ENCODE data around the gene RAD18. TPM values are rescaled to one million over a fixed set of nuclear protein-coding genes. Genes with fewer than 3 reads are reported as not detected.

The RAD18 gene
- total and polyA plus RNA-seq, 8 donors, result 10.2 to 16.8 (median 13.1) TPM

GRCh38 chr3:8853081-8853480, 110.2 kb downstream of the RAD18 start:
- no peak overlapping the region for H3K4me3 ChIP-seq
- H3K36me3 ChIP-seq, result no peaks in the 10 kb centered on the region
- TF ChIP-seq, protein P1, sequence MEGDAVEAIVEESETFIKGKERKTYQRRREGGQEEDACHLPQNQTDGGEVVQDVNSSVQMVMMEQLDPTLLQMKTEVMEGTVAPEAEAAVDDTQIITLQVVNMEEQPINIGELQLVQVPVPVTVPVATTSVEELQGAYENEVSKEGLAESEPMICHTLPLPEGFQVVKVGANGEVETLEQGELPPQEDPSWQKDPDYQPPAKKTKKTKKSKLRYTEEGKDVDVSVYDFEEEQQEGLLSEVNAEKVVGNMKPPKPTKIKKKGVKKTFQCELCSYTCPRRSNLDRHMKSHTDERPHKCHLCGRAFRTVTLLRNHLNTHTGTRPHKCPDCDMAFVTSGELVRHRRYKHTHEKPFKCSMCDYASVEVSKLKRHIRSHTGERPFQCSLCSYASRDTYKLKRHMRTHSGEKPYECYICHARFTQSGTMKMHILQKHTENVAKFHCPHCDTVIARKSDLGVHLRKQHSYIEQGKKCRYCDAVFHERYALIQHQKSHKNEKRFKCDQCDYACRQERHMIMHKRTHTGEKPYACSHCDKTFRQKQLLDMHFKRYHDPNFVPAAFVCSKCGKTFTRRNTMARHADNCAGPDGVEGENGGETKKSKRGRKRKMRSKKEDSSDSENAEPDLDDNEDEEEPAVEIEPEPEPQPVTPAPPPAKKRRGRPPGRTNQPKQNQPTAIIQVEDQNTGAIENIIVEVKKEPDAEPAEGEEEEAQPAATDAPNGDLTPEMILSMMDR (IDR thresholded peaks at IDR 0.05), result no peak
- H3K27ac ChIP-seq, result no peak overlapping the region
- DNase-seq (no peak), ATAC-seq (no peak)
- H3K27me3 ChIP-seq, result no peaks in the 10 kb centered on the region
- H3K4me1 ChIP-seq, result no peaks in the 10 kb centered on the region
- H3K9me3 ChIP-seq, result no peaks in the 10 kb centered on the region
- intact Hi-C loops (cut with DNase I), result no loop called here

GRCh38 chr3:8852511-8852910, 110.8 kb downstream of the RAD18 start:
- TF ChIP-seq, protein P1 (IDR thresholded peaks at IDR 0.05), result no peak
- ATAC-seq, result no peak

GRCh38 chr3:8851703-8852102, 111.6 kb downstream of the RAD18 start:
- no peak overlapping the region for H3K27ac ChIP-seq
- H3K36me3 ChIP-seq, result no peaks in the 10 kb centered on the region
- ATAC-seq (peak; percentile 50), DNase-seq (no peak)
- TF ChIP-seq, protein P1 (IDR thresholded peaks at IDR 0.05), result no peak
- no peaks in the 10 kb centered on the region for H3K27me3 ChIP-seq
- no peak overlapping the region for H3K4me3 ChIP-seq
- intact Hi-C loops (cut with DNase I), result no loop called here
- H3K9me3 ChIP-seq, result no peaks in the 10 kb centered on the region
- no peaks in the 10 kb centered on the region for H3K4me1 ChIP-seq

More at GRCh38 chr3:8852511-8852910, 110.8 kb downstream of the RAD18 start:
- Histone ChIP-seq H3K36me3 (no peaks in the 10 kb centered on the region), H3K9me3 (no peaks in the 10 kb centered on the region), H3K27me3 (no peaks in the 10 kb centered on the region), H3K4me3 (no peak overlapping the region), H3K4me1 (no peaks in the 10 kb centered on the region), H3K27ac (no peak overlapping the region)
- DNase-seq, result no peak
- intact Hi-C loops (cut with DNase I), result no loop called here

DNA sequence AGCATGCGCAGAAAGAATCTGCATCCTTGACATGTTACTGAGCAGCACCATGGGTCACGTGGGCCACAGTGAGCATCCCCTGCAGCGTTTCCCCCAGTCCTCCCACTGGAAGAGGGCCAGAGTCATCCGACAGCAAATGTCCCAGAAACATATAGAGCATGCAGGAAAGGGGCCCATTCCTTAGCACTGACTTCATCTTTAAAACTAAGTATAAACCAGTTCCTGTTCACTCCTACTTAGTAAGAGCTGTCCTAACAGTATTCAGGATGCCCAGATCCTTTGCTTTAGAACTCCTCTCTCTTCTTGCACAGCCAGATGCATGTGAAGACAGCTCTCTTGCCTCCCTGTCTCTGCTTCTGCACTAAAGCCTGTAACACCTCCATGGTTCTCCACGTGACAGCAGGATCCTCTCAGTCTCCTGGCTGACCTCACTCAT, 114.6 kb downstream of the RAD18 start:
- TF ChIP-seq, protein P1 (IDR thresholded peaks at IDR 0.05), result no peak
- intact Hi-C loops (cut with DNase I), result no loop called here
- peak in 1 of 4 donors; percentile 16 for DNase-seq
- Histone ChIP-seq H3K4me3 (no peak overlapping the region), H3K27ac (no peak overlapping the region), H3K27me3 (no peaks in the 10 kb centered on the region), H3K4me1 (no peaks in the 10 kb centered on the region), H3K36me3 (no peaks in the 10 kb centered on the region), H3K9me3 (no peaks in the 10 kb centered on the region)
- ATAC-seq, result no peak

GRCh38 chr3:8847317-8847716, 116.0 kb downstream of the RAD18 start:
- TF ChIP-seq, protein P1 (IDR thresholded peaks at IDR 0.05), result no peak
- no peak for ATAC-seq
- no peaks in the 10 kb centered on the region for H3K27me3 ChIP-seq
- no peak overlapping the region for H3K4me3 ChIP-seq
- H3K4me1 ChIP-seq, result no peaks in the 10 kb centered on the region
- no peaks in the 10 kb centered on the region for H3K9me3 ChIP-seq
- intact Hi-C loops (cut with DNase I), result no loop called here
- no peak overlapping the region for H3K27ac ChIP-seq
- DNase-seq, result no peak
- H3K36me3 ChIP-seq, result no peaks in the 10 kb centered on the region
